Smooth muscle cell (in vitro differentiated cells): ENCODE data around the gene SLC7A10. TPM values are rescaled to one million over a fixed set of nuclear protein-coding genes. Genes with fewer than 3 reads are reported as not detected.

Experiments used
- DNase-seq: peaks from one replicate; lab custom pipeline; 2025; ENCODE audit not compliant: unreplicated experiment; lab: John Stamatoyannopoulos, UW
- H2AFZ ChIP-seq: fragments of 200-600 bp; sonication (generic); 2 replicates; pipeline ENCODE4 v1.6.0; 2016; ENCODE audit warnings: antibody characterized with exemption, low read depth, mild to moderate bottlenecking
- H3F3A ChIP-seq: fragments of 200-600 bp; sonication (generic); 2 replicates; pipeline ENCODE4 v1.6.0; 2017; ENCODE audit warnings: antibody characterized with exemption, low read depth
- H3K27ac ChIP-seq: fragments of 200-600 bp; sonication (generic); 2 replicates; pipeline ENCODE4 v1.5.1; 2016; ENCODE audit warnings: low read depth, mild to moderate bottlenecking
- H3K27me3 ChIP-seq: fragments of 200-600 bp; sonication (generic); 2 replicates; pipeline ENCODE4 v1.6.1; 2016; ENCODE audit warnings: low read depth, mild to moderate bottlenecking
- H3K36me3 ChIP-seq: fragments of 200-600 bp; sonication (generic); 2 replicates; pipeline ENCODE4 v1.5.1; 2016; ENCODE audit warnings: low read depth
- H3K4me1 ChIP-seq: fragments of 200-600 bp; sonication (generic); 2 replicates; pipeline ENCODE4 v1.5.1; 2016; ENCODE audit warnings: low read depth
- H3K4me2 ChIP-seq: fragments of 200-600 bp; sonication (generic); 2 replicates; pipeline ENCODE4 v1.6.0; 2016; ENCODE audit warnings: mild to moderate bottlenecking
- H3K4me3 ChIP-seq: fragments of 200-600 bp; sonication (generic); 2 replicates; pipeline ENCODE4 v1.5.1; 2016; ENCODE audit warnings: mild to moderate bottlenecking
- H3K79me2 ChIP-seq: fragments of 200-600 bp; sonication (generic); 2 replicates; pipeline ENCODE4 v1.6.0; 2016; ENCODE audit warnings: low read depth, mild to moderate bottlenecking
- H3K9ac ChIP-seq: fragments of 200-600 bp; sonication (generic); 2 replicates; pipeline ENCODE4 v1.6.0; 2016; ENCODE audit warnings: low read depth
- H3K9me3 ChIP-seq: fragments of 200-600 bp; sonication (generic); replicated peaks from 2 replicates; pipeline ENCODE4 v1.5.1; 2016; ENCODE audit warnings: low read depth
- H4K20me1 ChIP-seq: fragments of 200-600 bp; sonication (generic); 2 replicates; pipeline ENCODE4 v1.6.0; 2016; ENCODE audit warnings: low read depth
- CTCF ChIP-seq: fragments of 200-600 bp; sonication (generic); IDR thresholded peaks from 2 replicates; pipeline ENCODE4 v1.5.1; 2017; ENCODE audit warnings: borderline replicate concordance, mild to moderate bottlenecking, antibody characterized with exemption; ENCODE audit not compliant: insufficient read depth, poor library complexity, severe bottlenecking
- WGBS: methylation state at CpG from one replicate; pipeline ENCODE4 v1.1.7; 2016; ENCODE audit warnings: low lambda C conversion rate; 5-methylcytosine and 5-hydroxymethylcytosine counted together
- polyA plus RNA-seq: library from polyadenylated mRNA; unstranded; fragments of >200 nt; fragmentation: Nextera tagmentation; extraction: Ambion mirVana; gene quantifications from 2 replicates; pipeline ENCODE4 v1.2.1, GENCODE V29; 2016
- total RNA-seq: library from RNA; depleted of rRNA; stranded (reverse); fragments of >200 nt; gene quantifications from 2 replicates; pipeline ENCODE4 v1.2.3, GENCODE V29; 2014

SLC7A10 gene
- total and polyA plus RNA-seq, 2 experiments from 2014 or later, result 0.51 TPM; not detected in 1

- DNase-seq, result no peak
- H3F3A ChIP-seq, result peaks cover 15% of the 10 kb centered on the region
- H2AFZ ChIP-seq, result no peak overlapping the region
- no peaks in the 10 kb centered on the region for H3K27me3 ChIP-seq
- H3K36me3 ChIP-seq, result no peaks in the 10 kb centered on the region
- no peak overlapping the region for H3K4me2 ChIP-seq
- no peak for TF ChIP-seq CTCF
- no peak overlapping the region for H3K9ac ChIP-seq
- 76% methylated on average over 5 of the region's 5 CpGs for WGBS
- H4K20me1 ChIP-seq, result peaks cover 4% of the 10 kb centered on the region
- H3K79me2 ChIP-seq, result peaks cover 13% of the 10 kb centered on the region
- H3K4me3 ChIP-seq, result no peak overlapping the region
- H3K9me3 ChIP-seq, result no peaks in the 10 kb centered on the region
- peaks cover 17% of the 10 kb centered on the region for H3K4me1 ChIP-seq
- H3K27ac ChIP-seq, result no peak overlapping the region
Observed at GRCh38 chr19:33174186-33174585, 51.5 kb downstream of the SLC7A10 start.

GRCh38 chr19:33171916-33172359, 53.7 kb downstream of the SLC7A10 start:
- no peak for DNase-seq
- peaks cover 4% of the 10 kb centered on the region for H4K20me1 ChIP-seq
- peaks cover 13% of the 10 kb centered on the region for H3K4me1 ChIP-seq
- H3K79me2 ChIP-seq, result peaks cover 13% of the 10 kb centered on the region
- no peak overlapping the region for H3K9ac ChIP-seq
- no peak overlapping the region for H3K4me3 ChIP-seq
- no peak overlapping the region for H3K4me2 ChIP-seq
- WGBS, result 66% methylated on average over 6 of the region's 6 CpGs
- H3F3A ChIP-seq, result peaks cover 7% of the 10 kb centered on the region
- H3K27ac ChIP-seq, result peak overlapping the region; percentile 15
- H3K36me3 ChIP-seq, result no peaks in the 10 kb centered on the region
- no peaks in the 10 kb centered on the region for H3K27me3 ChIP-seq
- no peak for TF ChIP-seq CTCF
- no peaks in the 10 kb centered on the region for H3K9me3 ChIP-seq
- H2AFZ ChIP-seq, result no peak overlapping the region

- TF ChIP-seq CTCF, result no peak
- no peaks in the 10 kb centered on the region for H3K36me3 ChIP-seq
- H3K9me3 ChIP-seq, result no peaks in the 10 kb centered on the region
- peaks cover 4% of the 10 kb centered on the region for H4K20me1 ChIP-seq
- no peak for DNase-seq
- no peak overlapping the region for H3K4me3 ChIP-seq
- no peak overlapping the region for H3K9ac ChIP-seq
- H3K4me1 ChIP-seq, result peaks cover 13% of the 10 kb centered on the region
- no peaks in the 10 kb centered on the region for H3K27me3 ChIP-seq
- no peak overlapping the region for H2AFZ ChIP-seq
- peaks cover 13% of the 10 kb centered on the region for H3K79me2 ChIP-seq
- H3K27ac ChIP-seq, result no peak overlapping the region
- WGBS, result 96% methylated on average over 1 of the region's 1 CpG
- no peak overlapping the region for H3K4me2 ChIP-seq
- H3F3A ChIP-seq, result peaks cover 5% of the 10 kb centered on the region
Observed at GRCh38 chr19:33171222-33171795, 54.3 kb downstream of the SLC7A10 start.

GRCh38 chr19:33168528-33168927, 57.1 kb downstream of the SLC7A10 start:
- H3K27ac ChIP-seq, result no peak overlapping the region
- H3F3A ChIP-seq, result no peaks in the 10 kb centered on the region
- no peak overlapping the region for H2AFZ ChIP-seq
- DNase-seq, result no peak
- no peak overlapping the region for H3K9ac ChIP-seq
- no peak overlapping the region for H3K4me2 ChIP-seq
- no peaks in the 10 kb centered on the region for H3K9me3 ChIP-seq
- 93% methylated on average over 1 of the region's 1 CpG for WGBS
- no peaks in the 10 kb centered on the region for H3K79me2 ChIP-seq
- no peak overlapping the region for H3K4me3 ChIP-seq
- no peak for TF ChIP-seq CTCF
- H4K20me1 ChIP-seq, result peaks cover 4% of the 10 kb centered on the region
- H3K4me1 ChIP-seq, result peaks cover 5% of the 10 kb centered on the region
- H3K36me3 ChIP-seq, result no peaks in the 10 kb centered on the region
- H3K27me3 ChIP-seq, result no peaks in the 10 kb centered on the region
